Large intestine (tissue), 3 donors: ENCODE data around the gene USP46. TPM values are rescaled to one million over a fixed set of nuclear protein-coding genes. Genes with fewer than 3 reads are reported as not detected.

ENCODE experiments used
- DNase-seq, 2 donors: peaks; one replicate each; pipeline versions ENCODE4 v3.0.0 to v3.0.0-alpha.2; 2013
- H3K27ac ChIP-seq: one replicate; pipeline ENCODE4 v1.5.1; 2013; ENCODE audit warnings: low read length
- H3K27me3 ChIP-seq: 2 replicates; pipeline ENCODE4 v1.6.1; 2013; ENCODE audit warnings: low read length; ENCODE audit not compliant: control insufficient read depth, insufficient read depth
- H3K36me3 ChIP-seq: 2 replicates; pipeline ENCODE4 v1.6.1; 2013; ENCODE audit warnings: low read length; ENCODE audit not compliant: control insufficient read depth, insufficient read depth
- H3K4me1 ChIP-seq: one replicate; pipeline ENCODE4 v1.6.1; 2013; ENCODE audit warnings: low read length; ENCODE audit not compliant: control insufficient read depth, insufficient read depth
- H3K4me3 ChIP-seq: one replicate; pipeline ENCODE4 v1.5.1; 2013; ENCODE audit warnings: low read length
- H3K9me3 ChIP-seq: one replicate; pipeline ENCODE4 v1.6.1; 2013; ENCODE audit warnings: mild to moderate bottlenecking, low read depth, low read length, moderate library complexity; ENCODE audit not compliant: control insufficient read depth
- WGBS: methylation state at CpG from one replicate; pipeline ENCODE4 v1.1.5; 2013; ENCODE audit warnings: low lambda C conversion rate; ENCODE audit not compliant: insufficient coverage; 5-methylcytosine and 5-hydroxymethylcytosine counted together
- polyA plus RNA-seq: library from polyadenylated mRNA; unstranded; fragments of 120-200 nt; gene quantifications from one replicate; pipeline ENCODE4 v1.2.1, GENCODE V29; 2013

The USP46 gene
- polyA plus RNA-seq, 1 donor, result 14.4 TPM

DNA sequence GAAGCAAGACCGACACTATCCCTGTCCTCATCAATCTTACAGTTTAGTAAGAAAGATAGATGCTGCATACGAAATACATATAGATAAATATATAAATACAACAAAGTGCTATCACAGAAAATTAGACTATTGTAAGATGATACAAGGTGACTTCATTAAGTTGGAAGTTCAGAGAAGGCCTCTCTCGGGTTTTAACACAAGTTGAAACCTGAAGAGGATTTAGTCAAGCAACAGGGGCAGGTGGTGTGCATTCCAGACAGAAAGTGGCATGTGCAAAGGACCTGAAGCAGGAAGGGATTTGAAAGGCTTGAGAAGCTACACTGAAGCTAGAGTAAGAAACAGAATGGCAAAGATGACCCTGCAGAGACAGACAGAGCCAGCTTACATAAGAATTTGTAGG, 36.5 kb downstream of the USP46 start:
- peaks cover 2% of the 10 kb centered on the region for H3K4me1 ChIP-seq
- H3K36me3 ChIP-seq, result peaks cover 16% of the 10 kb centered on the region
- no peaks in the 10 kb centered on the region for H3K27me3 ChIP-seq
- WGBS, result no CpG with 5 or more reads among the region's 3 CpGs
- H3K27ac ChIP-seq, result no peak overlapping the region
- H3K9me3 ChIP-seq, result no peaks in the 10 kb centered on the region
- no peak overlapping the region for H3K4me3 ChIP-seq
- no peak for DNase-seq

DNA sequence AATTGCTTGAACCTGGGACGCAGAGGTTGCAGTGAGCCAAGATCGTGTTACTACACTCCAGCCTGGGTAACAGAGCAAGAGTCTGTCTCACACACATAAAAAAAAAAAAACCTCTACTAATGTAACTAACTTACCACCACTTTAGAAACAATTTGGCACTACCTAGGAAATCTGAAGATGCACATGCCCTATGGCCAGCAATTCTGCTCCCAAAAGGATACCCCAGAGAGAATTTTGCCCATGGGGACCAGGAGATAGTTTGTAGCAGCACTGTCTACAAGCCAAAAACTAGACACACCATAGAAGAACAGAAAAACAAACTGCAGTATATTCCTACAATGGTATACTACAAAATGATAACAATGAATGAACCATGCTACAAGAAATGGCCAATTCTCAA, 37.5 kb downstream of the USP46 start:
- H3K27ac ChIP-seq, result no peak overlapping the region
- DNase-seq, result no peak
- no peak overlapping the region for H3K4me3 ChIP-seq
- H3K36me3 ChIP-seq, result peaks cover 13% of the 10 kb centered on the region
- peaks cover 2% of the 10 kb centered on the region for H3K4me1 ChIP-seq
- H3K27me3 ChIP-seq, result no peaks in the 10 kb centered on the region
- 100% methylated on average over 1 of the region's 2 CpGs for WGBS
- no peaks in the 10 kb centered on the region for H3K9me3 ChIP-seq

DNA sequence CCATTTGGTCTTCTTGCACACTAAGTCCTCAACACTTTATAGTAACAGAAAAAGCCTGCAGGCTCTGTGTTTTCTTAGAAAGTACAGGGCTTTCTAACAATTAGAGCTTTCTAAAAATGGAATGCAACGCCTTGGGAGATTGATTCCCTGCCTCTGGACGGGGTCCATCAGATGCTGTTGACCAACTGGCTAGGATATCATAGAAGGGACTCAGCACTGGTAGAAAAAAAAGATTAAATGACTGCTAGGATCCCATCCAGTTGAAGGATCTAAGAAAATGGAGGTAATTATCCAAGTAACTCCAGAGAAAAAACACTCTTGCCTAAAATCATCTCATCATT, 39.5 kb downstream of the USP46 start:
- Histone ChIP-seq H3K9me3 (no peaks in the 10 kb centered on the region), H3K27me3 (no peaks in the 10 kb centered on the region), H3K27ac (no peak overlapping the region), H3K4me3 (no peak overlapping the region), H3K36me3 (peaks cover 6% of the 10 kb centered on the region), H3K4me1 (peaks cover 2% of the 10 kb centered on the region)
- DNase-seq, result no peak
- no CpG with 5 or more reads among the region's 2 CpGs for WGBS

DNA sequence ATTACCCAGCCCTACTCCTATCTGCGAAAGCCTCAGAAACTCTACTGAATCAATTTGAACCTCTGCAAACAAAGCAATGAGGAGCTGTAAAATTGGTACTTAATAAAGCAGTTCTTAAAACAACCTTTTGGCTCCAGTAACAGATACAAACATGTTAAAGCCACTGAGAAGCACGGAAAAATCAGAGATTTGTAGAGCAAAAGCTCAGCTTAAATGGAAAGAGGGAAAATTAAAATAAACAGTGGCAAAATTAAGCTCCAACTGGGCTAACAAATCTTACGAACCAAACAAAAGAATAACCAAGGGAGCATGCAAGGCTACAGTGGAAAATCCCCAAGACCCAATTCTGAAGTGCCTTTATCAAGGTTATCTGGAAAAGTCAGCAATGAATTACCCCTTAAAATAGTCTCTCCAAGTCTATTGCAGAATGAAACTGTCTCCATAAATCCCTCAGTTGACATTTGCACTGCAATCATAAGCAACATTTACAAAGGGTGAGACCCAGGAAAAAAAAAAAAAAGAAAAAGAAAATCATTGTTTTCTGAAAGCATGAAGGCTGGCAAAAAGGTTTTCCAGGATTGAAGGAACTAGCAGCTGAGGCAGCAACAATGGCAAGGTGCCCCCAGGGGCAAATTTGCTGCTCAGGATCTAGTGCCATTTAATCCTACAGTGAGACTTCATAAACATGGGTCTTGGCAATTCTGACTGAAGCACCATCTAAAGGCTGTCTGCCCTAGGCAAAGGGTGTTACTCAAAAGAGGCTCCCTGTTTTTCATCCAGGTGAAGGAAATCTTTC, 40.1 kb downstream of the USP46 start:
- H3K4me3 ChIP-seq, result no peak overlapping the region
- no peak for DNase-seq

DNA sequence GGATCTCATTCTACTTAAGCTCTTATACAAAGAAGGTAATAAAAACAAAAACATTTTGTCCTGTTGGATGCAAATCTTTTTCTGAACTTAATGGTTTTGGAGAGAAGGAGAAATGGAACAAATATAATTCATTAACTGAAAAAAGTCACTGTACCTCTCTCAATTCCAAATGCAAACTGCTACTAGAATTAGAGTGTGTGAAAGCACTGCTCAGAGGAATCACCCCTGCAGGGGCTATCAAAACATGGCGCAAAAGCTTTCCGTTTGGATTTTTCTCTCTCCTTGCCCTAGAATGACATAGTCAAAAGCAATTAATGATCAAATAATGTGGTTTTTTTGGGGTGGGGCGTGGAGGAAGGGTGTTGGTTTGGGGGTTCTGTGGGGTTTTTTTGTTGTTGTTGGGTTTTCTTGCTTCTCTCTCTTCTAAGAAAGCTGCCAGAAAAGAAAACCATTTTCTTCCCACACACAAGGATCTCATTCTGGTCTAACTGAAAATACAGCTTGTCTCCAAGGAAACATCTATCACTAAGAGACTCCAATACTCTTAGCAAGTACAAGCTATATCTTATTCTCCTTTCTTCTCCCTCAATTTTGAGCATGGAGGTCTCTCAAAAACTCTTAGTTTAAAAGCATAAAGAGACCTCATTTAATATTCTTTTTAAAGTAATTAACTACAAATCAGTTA, 41.6 kb downstream of the USP46 start:
- Histone ChIP-seq H3K27ac (no peak overlapping the region), H3K4me3 (no peak overlapping the region), H3K4me1 (peaks cover 2% of the 10 kb centered on the region), H3K27me3 (no peaks in the 10 kb centered on the region), H3K36me3 (peaks cover 3% of the 10 kb centered on the region), H3K9me3 (no peaks in the 10 kb centered on the region)
- WGBS, result 100% methylated on average over 1 of the region's 3 CpGs
- DNase-seq, result no peak

More for the DNA sequence above, 40.1 kb downstream of the USP46 start:
- 20% methylated on average over 2 of the region's 3 CpGs for WGBS
- H3K9me3 ChIP-seq, result no peaks in the 10 kb centered on the region
- peaks cover 2% of the 10 kb centered on the region for H3K4me1 ChIP-seq
- no peak overlapping the region for H3K27ac ChIP-seq
- peaks cover 6% of the 10 kb centered on the region for H3K36me3 ChIP-seq
- no peaks in the 10 kb centered on the region for H3K27me3 ChIP-seq

DNA sequence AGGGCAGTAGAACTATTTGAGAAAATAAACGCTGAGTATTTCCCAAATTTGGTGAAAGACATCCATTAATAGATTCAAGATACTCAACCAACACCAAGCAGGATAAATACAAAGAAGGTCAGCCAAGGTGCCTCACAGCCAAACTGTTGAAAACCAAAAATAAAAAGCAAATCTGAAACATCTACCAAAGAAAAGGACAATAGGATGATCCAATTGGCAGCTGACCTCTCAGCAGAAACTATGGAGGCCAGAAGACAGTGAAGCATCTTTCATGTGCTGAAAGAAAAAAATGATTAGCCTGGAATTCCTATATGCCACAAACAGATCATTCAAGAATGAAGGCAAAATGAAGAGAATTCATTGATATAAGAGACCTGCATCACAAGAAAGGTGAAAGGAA, 44.9 kb downstream of the USP46 start:
- no peaks in the 10 kb centered on the region for H3K27me3 ChIP-seq
- WGBS, result 100% methylated on average over 1 of the region's 1 CpG
- no peaks in the 10 kb centered on the region for H3K9me3 ChIP-seq
- no peak overlapping the region for H3K27ac ChIP-seq
- H3K4me1 ChIP-seq, result no peaks in the 10 kb centered on the region
- peaks cover 16% of the 10 kb centered on the region for H3K36me3 ChIP-seq
- no peak overlapping the region for H3K4me3 ChIP-seq
- no peak for DNase-seq

DNA sequence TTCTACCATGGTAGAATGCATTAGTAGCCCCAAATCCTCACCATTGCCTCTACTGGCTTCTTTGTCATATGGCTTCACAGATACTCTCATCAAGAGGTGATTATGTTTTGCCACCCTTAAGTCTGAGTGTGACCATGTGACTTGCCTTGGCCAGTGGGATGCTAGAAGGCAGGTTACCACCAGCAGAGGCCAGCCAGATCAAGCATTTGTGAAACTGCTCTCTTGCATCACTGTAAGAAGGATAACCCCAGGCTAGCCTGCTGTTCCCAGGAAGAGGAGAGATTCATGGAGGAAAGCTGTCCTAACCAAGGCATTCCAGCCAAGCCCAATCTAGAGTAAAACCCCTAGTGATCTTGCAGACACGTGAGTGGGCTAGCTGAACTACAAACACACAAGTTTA, 46.8 kb downstream of the USP46 start:
- no CpG with 5 or more reads among the region's 1 CpG for WGBS
- Histone ChIP-seq H3K4me1 (no peaks in the 10 kb centered on the region), H3K36me3 (peaks cover 27% of the 10 kb centered on the region)

DNA sequence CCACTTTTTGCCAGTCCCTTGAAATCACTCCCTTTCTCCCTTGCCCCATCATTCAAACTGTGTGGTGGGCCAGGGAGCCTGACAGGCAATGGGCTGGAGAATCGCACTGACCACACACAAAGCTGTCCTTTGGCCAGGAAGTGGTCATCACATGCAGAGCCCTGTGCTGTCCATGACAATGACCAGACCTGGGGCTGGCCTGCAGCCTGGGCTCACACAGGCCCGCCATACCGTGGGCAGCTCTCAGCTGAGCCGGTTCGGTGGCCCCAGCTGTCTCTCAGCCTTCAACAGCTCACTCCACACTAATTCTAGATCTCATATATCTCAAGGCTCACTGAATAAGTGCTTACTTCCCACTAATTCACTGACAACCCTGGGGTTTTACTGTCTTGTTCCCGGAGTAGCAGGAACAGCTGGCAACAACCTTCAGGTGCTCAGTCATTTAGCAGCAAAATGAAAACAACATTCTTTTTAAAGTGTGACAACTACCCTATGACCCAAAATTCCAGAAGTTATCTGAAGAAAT, 48.0 kb downstream of the USP46 start:
- peaks cover 37% of the 10 kb centered on the region for H3K36me3 ChIP-seq
- H3K4me1 ChIP-seq, result no peaks in the 10 kb centered on the region
- DNase-seq, result no peak
- H3K27ac ChIP-seq, result no peak overlapping the region
- H3K4me3 ChIP-seq, result no peak overlapping the region
- no peaks in the 10 kb centered on the region for H3K27me3 ChIP-seq
- H3K9me3 ChIP-seq, result no peaks in the 10 kb centered on the region
- WGBS, result no CpG with 5 or more reads among the region's 6 CpGs

More for the DNA sequence above, 46.8 kb downstream of the USP46 start:
- no peak for DNase-seq
- Histone ChIP-seq H3K4me3 (no peak overlapping the region), H3K9me3 (no peaks in the 10 kb centered on the region), H3K27me3 (no peaks in the 10 kb centered on the region), H3K27ac (no peak overlapping the region)

DNA sequence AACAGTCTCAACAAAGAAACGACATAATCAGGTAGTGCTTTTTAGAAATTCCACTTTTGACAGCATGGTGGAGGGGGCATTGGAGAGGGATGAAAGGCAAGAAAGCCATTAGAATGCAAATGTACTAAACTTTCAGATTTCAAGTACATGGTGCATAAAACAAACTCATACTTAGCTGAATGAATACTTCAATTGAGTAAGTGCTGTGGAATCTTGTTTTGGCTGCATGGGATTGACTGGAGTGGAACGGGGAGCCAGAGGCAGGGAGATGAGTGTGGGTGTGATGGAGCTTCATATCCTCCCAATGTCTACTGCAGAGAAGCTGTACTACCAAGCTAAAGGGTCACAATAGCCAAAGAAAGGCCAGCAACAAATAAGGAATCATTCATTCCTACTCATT, 52.4 kb downstream of the USP46 start:
- Histone ChIP-seq H3K27ac (no peak overlapping the region), H3K4me1 (no peaks in the 10 kb centered on the region), H3K9me3 (no peaks in the 10 kb centered on the region), H3K4me3 (no peak overlapping the region), H3K27me3 (no peaks in the 10 kb centered on the region), H3K36me3 (peaks cover 53% of the 10 kb centered on the region)
- WGBS, result no CpG with 5 or more reads among the region's 2 CpGs
- DNase-seq, result no peak

DNA sequence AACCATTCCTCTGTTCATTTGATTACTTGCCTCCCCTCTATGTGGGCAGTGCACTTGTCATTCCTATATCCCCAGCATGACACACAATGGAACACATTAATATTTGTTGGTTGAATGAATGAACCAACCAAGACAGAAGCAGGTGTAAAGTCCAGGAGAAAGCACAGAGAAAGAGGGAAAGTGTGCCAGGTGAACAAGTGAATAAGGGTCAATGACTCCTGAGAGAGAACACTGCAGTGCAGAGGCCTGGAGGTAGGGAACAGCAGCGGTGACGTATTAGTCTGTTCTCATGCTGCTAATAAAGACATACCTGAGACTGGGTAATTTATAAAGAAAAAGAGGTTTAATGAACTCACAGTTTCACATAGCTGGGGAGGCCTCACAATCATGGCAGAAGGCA, 53.1 kb downstream of the USP46 start:
- Histone ChIP-seq H3K36me3 (peaks cover 53% of the 10 kb centered on the region), H3K27me3 (no peaks in the 10 kb centered on the region), H3K27ac (no peak overlapping the region), H3K4me1 (no peaks in the 10 kb centered on the region), H3K9me3 (no peaks in the 10 kb centered on the region), H3K4me3 (no peak overlapping the region)
- WGBS, result no CpG with 5 or more reads among the region's 2 CpGs
- no peak for DNase-seq
